ENCODE results near the gene PRAMEF12. TPM values are rescaled to one million over a fixed set of nuclear protein-coding genes. Genes with fewer than 3 reads are reported as not detected.
"Not testable (repeated sequence)": the region's sequence is repeated elsewhere in the genome, so short reads cannot be mapped to it uniquely, and the experiment has no call there.

The PRAMEF12 gene
- total RNA-seq, 1 donor from 2014 or later, result not detected

GRCh38 chr1:12798911-12799310 lies 25.4 kb downstream of the PRAMEF12 start:
- peaks cover 12% of the 10 kb centered on the region for H3K9me3 ChIP-seq (replicated peaks)
- DNase-seq, result no peak
- TF ChIP-seq CTCF (IDR thresholded peaks at IDR 0.05; ENCODE audit: borderline replicate concordance), result no peak
- intact Hi-C loops (cut with micrococcal nuclease), result no loop called here
- H3K4me3 ChIP-seq, result no peak overlapping the region
- no peak overlapping the region for H3K27ac ChIP-seq (replicated peaks)
- peaks cover 32% of the 10 kb centered on the region for H3K27me3 ChIP-seq (ENCODE audit: low read depth)
- no peaks in the 10 kb centered on the region for H3K4me1 ChIP-seq
- H3K36me3 ChIP-seq, result no peaks in the 10 kb centered on the region

GRCh38 chr1:12799730-12800129 lies 26.2 kb downstream of the PRAMEF12 start:
- H3K27me3 ChIP-seq (ENCODE audit: low read depth), result peaks cover 32% of the 10 kb centered on the region
- TF ChIP-seq CTCF (IDR thresholded peaks at IDR 0.05; ENCODE audit: borderline replicate concordance), result no peak
- no peak for DNase-seq
- intact Hi-C loops (cut with micrococcal nuclease), result no loop called here
- H3K9me3 ChIP-seq (replicated peaks), result peaks cover 21% of the 10 kb centered on the region
- no peaks in the 10 kb centered on the region for H3K4me1 ChIP-seq
- H3K4me3 ChIP-seq, result no peak overlapping the region
- H3K36me3 ChIP-seq, result no peaks in the 10 kb centered on the region
- no peak overlapping the region for H3K27ac ChIP-seq (replicated peaks)

GRCh38 chr1:12809933-12810332 lies 36.4 kb downstream of the PRAMEF12 start:
- TF ChIP-seq CTCF (IDR thresholded peaks at IDR 0.05; ENCODE audit: borderline replicate concordance), result no peak
- Histone ChIP-seq H3K9me3 (replicated peaks) (peaks cover 8% of the 10 kb centered on the region), H3K27me3 (ENCODE audit: low read depth) (peaks cover 59% of the 10 kb centered on the region), H3K4me3 (no peak overlapping the region), H3K4me1 (no peaks in the 10 kb centered on the region), H3K27ac (replicated peaks) (no peak overlapping the region), H3K36me3 (no peaks in the 10 kb centered on the region)
- DNase-seq, result no peak
- intact Hi-C loops (cut with micrococcal nuclease), result no loop called here

- no peak for DNase-seq
- intact Hi-C loops (cut with micrococcal nuclease), result no loop called here
- Histone ChIP-seq H3K4me3 (no peak overlapping the region), H3K27me3 (ENCODE audit: low read depth) (peaks cover 54% of the 10 kb centered on the region), H3K36me3 (no peaks in the 10 kb centered on the region), H3K9me3 (replicated peaks) (no peaks in the 10 kb centered on the region), H3K27ac (replicated peaks) (no peak overlapping the region), H3K4me1 (no peaks in the 10 kb centered on the region)
- no peak for TF ChIP-seq CTCF (IDR thresholded peaks at IDR 0.05; ENCODE audit: borderline replicate concordance)
Observed at GRCh38 chr1:12810691-12811408, 37.3 kb downstream of the PRAMEF12 start.

- Histone ChIP-seq H3K36me3 (no peaks in the 10 kb centered on the region), H3K4me3 (no peak overlapping the region), H3K9me3 (replicated peaks) (no peaks in the 10 kb centered on the region), H3K27me3 (ENCODE audit: low read depth) (peaks cover 49% of the 10 kb centered on the region), H3K4me1 (no peaks in the 10 kb centered on the region), H3K27ac (replicated peaks) (no peak overlapping the region)
- TF ChIP-seq CTCF (IDR thresholded peaks at IDR 0.05; ENCODE audit: borderline replicate concordance), result no peak
- no peak for DNase-seq
- intact Hi-C loops (cut with micrococcal nuclease), result no loop called here
Observed at GRCh38 chr1:12811409-12811784, 37.9 kb downstream of the PRAMEF12 start.

GRCh38 chr1:12819061-12819460 lies 45.5 kb downstream of the PRAMEF12 start:
- intact Hi-C loops (cut with micrococcal nuclease); H3K4me3 ChIP-seq; H3K36me3 ChIP-seq; H3K9me3 ChIP-seq (replicated peaks); H3K4me1 ChIP-seq; DNase-seq; H3K27ac ChIP-seq (replicated peaks): not testable (repeated sequence)
- peaks cover 32% of the 10 kb centered on the region for H3K27me3 ChIP-seq (ENCODE audit: low read depth)

All from left ventricle myocardium inferior (tissue), 1 donor.